GM18858 (cell line): ENCODE measurements around the gene SDC1.
"Not testable (repeated sequence)": the region's sequence is repeated elsewhere in the genome, so short reads cannot be mapped to it uniquely, and the experiment has no call there.

Experiments
- ATAC-seq: cut with Tn5 transposase; IDR thresholded peaks from one replicate; pipeline ENCODE4 v1.9.1; 2021; ENCODE audit not compliant: unreplicated experiment

Gene SDC1

DNA sequence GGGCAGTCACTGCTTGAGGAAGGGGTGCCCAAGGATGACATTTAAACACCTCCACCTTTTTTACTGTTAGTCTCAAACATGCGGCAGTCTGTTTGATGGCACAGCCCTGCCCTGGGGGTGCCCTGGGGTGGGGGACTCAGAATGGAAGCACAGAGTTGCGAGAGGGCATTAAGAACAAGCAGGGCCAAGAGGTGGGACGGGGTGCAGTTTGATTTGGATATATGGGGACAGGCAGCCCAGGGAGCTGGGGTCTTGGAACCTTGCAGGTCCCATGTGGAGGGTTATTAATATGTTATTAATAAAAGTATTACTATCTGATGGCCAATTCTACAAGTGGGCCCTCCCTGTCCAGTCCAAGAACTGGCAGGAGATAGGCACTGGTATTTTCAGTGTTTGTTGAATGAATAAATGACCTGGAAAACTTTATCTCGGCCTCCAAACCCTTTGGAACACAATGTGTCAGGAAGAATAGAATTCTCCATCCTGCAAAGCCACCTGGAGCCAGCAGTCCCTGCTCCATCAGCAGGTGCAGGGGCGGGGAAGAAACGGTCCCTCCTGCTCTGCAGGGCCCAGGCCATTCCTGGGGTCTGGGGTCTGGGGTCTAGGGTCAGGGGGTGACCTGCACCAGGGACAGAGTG, 25.2 kb downstream of the SDC1 start:
- no peak for ATAC-seq

GRCh38 chr2:20198796-20199632, 25.9 kb downstream of the SDC1 start:
- ATAC-seq, result no peak

DNA sequence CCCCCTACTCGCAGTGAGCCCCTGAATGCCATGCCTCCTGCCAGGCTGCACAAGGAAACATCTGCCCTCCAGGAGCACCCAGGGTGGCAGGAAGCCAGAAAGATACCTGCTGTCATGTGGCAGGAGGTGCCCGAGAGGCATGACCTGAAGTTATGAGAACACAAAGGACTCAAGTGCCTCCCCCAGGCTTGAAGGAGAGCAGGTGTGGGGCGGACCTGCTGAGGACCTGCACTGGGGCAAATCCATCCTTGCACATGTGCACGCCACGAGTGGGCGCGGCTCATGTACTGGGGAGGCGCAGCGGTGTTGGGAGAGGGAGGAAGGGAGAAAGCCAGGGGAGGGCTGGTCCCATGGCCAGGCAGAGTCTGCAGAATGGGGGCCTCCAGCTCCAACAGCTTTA, 26.9 kb downstream of the SDC1 start:
- ATAC-seq, result no peak

DNA sequence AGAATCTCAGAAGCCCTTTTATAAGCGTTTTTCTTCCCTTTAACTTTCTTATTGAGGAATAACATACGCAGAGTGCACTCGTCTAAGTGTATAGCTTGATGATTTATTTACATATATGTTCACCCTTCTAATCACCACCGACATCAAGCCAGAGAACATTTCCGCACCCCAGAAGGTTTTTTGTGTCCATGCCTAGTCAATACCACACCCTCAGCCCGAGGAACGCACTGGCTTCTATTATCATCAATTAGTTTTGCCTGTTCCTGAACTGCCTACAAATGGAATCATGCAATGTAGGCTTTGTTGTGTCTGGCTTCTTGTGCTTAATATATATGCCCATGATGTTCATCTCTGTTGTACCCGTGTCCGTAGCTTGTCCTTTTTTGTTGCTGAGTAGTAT, 27.7 kb downstream of the SDC1 start:
- ATAC-seq, result no peak

DNA sequence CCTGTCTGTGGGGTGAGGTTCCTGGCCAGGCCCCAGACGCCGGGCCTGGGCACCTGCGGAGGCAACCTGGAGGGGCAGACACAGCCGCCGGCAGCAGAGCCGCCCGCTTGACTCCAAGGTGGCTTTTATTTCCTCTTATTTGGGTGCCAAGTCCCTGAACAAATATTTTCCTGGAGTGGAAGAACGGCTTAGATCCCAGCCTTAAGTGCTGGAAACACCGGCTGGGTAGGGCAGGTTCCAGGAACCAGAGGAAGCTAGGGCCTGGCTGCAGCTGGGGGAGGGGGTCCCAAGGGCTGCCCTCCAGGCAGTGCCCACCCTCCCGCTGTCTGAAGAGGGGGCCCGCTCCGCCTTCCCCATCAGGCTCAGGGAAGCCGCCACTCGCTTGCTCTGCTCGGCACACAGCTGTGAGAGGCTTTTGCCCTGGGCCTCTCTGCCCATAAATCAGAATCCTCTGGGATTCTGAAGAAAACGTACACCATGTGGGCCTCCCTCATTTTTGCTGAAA, 28.2 kb downstream of the SDC1 start:
- no peak for ATAC-seq

DNA sequence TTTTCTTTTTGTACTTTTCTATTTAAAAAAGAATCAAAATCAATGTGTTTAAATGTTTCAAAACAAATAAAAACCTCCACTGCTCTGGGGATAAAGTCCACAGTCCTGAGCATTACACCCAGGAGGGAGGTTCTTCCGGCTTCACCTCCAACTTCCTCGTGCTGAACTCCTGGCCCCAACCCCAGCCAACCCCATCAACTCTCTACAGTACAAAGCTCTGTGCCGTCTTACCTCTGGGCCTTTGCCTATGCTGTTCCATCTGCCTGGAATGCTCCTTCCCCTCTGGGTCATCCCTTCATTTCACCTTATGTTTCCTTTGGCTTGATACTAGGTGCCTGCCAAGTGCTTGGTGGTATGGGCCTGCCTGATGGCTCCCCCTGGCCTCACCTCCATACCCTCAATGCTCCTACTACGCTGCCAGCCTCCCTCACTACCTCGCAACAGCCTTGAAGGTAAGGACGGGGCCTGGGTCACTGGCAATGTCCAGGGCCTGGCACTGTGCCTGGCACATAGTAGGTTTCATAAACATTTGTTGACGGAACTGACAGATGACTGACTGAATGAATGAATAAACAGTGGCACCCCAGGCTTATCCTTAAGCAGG, 28.8 kb downstream of the SDC1 start:
- no peak for ATAC-seq

GRCh38 chr2:20195431-20196033, 29.4 kb downstream of the SDC1 start:
- no peak for ATAC-seq

DNA sequence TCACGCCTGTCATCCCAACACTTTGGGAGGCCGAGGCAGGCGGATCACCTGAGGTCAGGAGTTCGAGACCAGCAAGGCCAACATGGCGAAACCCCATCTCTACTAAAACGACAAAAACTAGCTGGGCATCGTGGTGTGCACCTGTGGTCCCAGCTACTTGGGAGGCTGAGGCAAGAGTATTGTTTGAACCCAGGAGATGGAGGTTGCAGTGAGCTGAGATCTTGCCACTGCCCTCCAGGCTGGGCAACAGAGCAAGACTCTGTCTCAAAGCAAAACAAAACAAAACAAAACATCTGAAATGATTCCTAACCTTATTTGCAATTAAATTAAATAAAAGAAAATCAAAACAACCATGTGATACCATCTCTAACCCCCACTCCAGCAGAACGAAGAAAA, 29.9 kb downstream of the SDC1 start:
- ATAC-seq, result not testable (repeated sequence)

DNA sequence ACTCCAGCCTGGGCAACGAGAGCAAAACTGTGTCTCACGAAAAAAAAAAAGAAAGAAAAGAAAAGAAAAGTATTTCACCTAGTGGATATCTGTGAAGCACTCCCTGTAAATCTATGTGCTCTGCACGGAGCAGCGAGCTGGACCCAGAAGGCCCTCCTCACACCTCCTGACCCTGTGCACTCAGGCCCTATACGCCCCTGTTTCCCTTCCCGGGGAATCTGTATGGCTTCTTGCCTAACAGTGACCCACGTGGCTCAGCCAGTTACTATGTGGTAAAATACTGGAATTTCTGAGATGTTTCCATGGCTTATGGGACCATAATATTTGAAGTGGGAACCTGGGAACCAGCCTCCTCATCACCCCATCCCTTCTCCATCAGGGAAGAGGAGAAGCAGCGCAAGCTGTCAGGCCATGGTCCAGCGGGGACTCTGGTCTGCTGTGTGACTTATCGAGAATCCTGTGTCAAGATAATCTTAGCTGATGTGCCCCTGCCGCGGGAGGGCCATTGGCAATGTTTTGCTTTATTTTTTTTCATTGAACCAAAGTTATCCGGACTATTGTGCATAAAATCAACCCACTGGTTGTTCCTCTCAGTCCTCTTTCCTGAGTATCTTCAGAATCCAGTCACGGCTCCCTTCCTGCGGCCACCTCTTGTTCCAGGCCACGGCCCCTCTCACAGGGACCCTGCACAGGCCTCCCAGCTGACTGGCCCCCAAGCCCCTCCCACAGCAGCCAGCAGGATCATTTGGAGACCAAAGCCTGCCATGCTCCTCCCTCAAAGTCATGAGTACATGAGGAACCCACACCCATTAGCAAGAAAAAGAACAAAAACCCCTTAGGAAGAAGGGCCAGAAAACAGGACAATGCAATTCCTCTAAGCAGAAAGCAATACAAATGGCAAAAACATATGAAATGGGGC, 30.6 kb downstream of the SDC1 start:
- no peak for ATAC-seq

DNA sequence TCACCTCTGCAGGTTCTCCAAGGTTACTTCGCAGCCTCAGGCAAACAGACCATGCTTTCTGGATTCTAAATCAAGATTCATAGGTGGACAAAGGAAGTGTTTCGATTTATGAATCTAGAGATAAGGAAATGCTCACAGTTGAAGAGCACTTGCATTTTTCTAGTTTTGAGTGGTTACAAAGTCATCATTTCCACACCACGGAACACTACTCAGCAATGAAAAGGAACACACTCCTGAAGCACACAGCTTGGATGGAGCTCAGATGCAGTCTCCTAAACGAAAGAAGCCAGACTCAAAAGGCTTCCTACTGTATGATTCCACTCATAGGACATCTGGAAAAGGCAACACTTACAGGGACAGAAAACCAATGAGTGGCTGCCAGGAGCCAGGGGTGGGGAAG, 31.7 kb downstream of the SDC1 start:
- no peak for ATAC-seq

DNA sequence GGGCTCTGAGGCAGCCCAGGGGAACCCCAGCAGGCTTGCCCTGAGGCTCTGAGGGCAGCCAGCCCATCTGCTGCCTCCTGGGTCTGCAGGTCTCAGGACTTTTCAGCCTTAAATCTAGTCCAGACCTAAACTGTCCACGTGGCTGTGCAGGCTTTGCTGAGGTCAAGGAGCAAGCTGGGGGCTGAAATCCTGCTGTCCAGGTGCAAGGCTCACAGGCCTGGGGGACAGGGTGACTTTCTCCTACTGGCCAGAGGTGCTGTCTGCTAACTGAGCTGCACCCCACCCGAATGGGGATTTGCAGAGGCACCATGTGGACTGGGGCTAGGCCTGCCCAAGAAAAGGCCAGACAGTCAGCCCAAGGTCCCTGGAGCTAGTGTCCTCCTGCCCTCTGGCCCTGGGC, 32.1 kb downstream of the SDC1 start:
- ATAC-seq, result no peak

DNA sequence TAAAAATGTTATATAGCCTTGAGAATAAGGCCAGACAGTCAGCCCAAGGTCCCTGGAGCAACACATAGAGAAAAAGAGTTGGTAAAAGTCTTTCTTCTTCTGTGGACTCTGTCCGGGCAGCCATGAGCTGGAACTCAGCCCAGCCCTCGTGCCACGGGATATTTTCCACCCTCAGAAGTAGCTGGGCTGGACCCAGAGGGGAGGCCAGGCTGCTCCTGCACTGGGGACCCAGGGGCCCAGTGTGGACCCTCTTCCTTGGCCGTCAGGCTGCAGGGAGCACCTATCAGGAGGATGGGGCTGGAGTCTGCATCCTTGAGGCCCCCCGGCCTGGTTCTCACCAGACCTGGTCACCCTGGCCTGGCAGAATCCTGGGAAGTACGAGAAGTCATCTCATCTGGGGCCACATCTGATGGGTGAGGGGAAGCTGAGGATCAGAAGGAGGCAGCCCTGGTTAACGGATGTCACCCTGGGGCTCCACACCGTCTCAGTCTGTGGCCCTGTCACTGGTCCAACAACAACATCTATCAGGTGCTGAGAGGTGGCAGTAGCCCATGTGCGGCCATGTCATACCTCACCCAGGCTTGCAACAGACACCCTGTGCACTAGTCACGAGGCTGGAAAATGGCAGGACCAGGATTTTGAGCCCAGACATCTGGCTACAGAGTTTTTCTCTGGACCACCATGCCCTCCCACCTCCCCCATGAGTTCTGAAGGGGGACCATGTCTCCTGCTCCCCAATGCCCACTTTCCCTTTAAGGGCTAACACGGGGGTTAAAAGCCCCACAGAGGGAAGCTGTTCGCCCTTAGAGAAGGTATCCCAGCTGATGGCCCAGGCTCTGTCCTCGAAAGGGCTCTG, 33.0 kb downstream of the SDC1 start:
- ATAC-seq, result no peak

DNA sequence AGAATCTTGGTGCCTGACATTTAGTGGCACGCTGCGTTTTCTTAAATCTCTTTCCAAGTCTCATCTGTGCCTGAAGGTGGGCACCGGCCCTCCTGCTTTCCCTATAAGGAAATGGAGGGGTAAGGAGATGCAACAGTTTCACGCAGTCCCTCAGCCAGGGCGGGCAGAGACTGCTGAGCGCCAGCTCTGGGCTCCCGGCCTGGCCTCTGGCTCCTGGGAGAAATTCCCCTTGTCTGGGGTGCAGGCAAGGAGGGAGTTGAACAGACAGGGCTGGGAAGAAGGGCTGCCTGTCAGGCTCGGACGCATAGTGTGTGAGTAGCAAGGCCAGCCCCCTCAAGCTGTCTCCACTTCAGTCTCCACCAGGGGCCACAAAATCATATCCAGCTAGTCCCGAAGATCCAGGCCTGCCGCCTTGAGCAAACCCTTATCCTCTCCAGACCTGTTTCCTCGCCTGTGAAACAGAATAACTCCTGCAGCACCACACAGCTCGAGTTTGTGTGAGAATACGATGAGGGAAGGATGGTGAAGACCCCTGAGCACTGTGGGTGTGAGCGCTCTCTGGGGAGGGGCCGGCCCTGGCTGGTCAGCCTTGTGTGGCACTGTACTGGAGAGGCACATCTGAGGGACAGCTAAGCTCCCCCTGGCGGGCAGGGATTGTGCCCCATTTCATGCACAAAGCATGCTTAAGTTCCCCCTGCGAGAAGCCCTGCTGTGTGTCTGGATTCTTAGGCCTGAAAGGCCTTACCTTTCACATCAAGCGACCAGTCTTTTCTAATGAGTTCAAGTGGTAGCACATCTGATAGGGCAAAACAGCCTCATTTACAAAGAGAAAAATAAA, 33.8 kb downstream of the SDC1 start:
- ATAC-seq, result no peak

- no peak for ATAC-seq
These were observed 34.8 kb downstream of the SDC1 start for GRCh38 chr2:20190170-20190569.

- ATAC-seq, result no peak
These were observed 35.5 kb downstream of the SDC1 start for GRCh38 chr2:20189299-20189931.

- no peak for ATAC-seq
These were observed 36.1 kb downstream of the SDC1 start for GRCh38 chr2:20188851-20189250.

- no peak for ATAC-seq
These were observed 36.7 kb downstream of the SDC1 start for GRCh38 chr2:20188201-20188600.

GRCh38 chr2:20187331-20187730, 37.6 kb downstream of the SDC1 start:
- no peak for ATAC-seq
